Stimulated activated CD8-positive, alpha-beta memory T cell treated with anti-CD3 and anti-CD28 coated beads, Interleukin-4, amount 100 ng/mL, for 48 hours (primary cell): ENCODE measurements around the gene FOXN1.
A peak's percentile ranks its signal among the peaks of the same experiment; 100 is the strongest.

Experiments
- DNase-seq: peaks from one replicate; pipeline ENCODE4 v3.0.0-alpha.2; 2020

The FOXN1 gene

GRCh38 chr17:28527859-28528258, 21.7 kb downstream of the FOXN1 start:
- DNase-seq, result no peak

DNA sequence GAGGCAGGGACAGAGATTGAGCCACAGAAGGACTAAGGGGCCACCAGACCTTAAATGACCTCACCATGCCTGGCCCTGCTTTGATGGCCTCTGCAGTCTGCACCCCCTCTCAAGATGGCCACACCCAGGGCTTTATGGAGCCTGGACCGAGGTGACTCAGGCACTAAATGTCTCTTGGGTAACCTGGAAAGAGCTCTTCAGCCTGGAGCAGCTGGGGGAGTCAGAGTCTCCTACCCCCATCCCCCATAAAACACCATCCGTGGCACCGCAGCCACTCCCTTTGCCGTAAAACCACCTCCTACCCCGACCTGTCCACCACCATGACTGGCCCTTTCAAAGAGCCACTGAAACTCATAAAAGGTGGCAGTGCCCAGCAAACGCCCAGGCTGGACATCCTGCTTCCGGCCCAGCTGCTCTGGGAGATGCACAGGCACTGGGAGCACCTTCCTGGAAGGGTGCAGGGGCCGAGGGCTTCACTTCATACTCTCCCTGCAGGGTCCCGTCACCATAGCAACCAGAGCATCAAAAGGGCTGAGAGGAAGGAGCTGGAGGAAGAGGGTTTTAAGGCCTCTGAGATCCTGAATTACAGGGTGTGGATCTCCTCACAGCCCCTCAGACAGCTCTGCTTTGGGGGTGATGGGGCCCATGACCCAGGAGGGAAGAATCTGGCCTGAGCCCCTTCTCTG, 22.3 kb downstream of the FOXN1 start:
- DNase-seq, result no peak

DNA sequence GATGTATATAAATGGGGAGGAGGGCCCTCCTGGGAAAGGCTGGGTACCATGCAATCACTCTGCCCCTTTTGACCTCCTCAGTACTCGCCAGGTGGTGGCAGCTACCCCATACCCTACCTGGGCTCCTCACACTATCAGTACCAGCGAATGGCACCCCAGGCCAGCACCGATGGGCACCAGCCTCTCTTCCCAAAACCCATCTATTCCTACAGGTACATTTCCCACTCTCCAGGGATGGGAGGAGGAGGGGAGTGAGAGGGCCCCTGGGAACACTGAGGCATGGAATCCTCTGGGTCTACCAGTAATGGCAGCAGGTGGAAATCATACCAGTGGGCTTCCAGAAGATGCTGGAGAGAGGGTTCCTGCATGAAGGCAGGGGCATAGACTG, 22.9 kb downstream of the FOXN1 start:
- DNase-seq, result no peak

GRCh38 chr17:28530250-28530649, 24.1 kb downstream of the FOXN1 start:
- no peak for DNase-seq

DNA sequence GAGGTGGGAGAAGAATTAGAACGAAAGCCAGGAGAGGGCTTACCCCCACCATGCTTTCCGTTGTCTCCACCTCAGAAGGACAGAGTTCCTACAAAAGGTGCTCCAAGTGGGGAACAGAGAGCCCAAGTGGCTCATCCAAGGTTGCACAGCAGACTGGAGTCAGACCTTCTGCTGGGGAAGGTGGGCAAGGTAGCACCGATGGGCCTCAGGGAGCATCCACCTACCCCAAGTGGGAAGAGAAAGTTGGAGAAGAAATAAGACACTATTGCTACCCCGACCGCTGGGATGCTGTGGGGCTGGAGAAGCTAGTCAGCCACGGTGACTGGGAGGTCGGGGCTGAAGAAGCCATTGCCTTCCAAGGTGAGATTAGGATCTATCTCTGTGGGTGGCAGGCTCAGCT, 24.8 kb downstream of the FOXN1 start:
- no peak for DNase-seq

DNA sequence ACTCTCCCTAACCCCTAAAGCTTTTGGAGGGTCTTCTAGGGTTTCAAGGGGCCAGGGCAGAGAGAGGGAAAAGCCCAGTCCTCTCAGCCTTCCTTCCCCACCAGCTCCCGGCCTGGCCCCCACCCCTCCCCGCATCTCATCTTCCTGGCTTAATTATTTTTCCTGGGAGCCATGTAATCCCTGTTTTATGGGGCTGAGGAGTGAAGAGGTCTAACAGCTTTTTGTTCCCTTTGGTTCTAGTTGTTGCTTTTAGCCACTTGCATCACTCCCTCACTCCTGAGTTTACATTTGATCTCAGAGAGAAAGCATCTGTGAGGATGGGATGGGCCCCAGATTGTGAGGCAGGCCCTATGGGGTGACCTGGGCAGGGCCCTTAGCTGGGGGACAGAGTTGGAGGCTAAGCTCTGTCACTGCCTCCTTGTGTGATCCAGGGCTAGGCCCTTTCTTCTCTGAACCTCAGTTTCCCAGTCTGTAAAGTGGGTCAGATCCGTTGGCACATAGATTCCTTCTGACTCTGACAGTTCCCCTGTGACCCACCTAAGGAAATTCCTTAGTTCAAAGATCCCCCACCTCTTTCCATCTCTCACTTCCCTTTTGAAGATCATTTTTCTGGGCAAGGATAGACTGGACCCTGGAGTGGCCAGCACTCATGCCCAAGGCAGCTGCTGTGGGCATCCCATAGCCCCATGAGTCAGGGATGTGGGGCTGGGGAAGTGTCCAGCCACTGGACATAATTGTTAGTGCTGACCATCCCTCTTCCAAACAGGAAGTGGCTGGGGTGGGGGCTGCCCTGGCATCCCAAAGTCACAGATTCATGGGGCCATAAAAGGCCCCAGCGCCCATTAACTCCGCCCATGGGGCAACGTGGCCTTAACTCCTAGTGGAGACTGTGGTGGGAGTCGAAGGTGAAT, 26.2 kb downstream of the FOXN1 start:
- no peak for DNase-seq

DNA sequence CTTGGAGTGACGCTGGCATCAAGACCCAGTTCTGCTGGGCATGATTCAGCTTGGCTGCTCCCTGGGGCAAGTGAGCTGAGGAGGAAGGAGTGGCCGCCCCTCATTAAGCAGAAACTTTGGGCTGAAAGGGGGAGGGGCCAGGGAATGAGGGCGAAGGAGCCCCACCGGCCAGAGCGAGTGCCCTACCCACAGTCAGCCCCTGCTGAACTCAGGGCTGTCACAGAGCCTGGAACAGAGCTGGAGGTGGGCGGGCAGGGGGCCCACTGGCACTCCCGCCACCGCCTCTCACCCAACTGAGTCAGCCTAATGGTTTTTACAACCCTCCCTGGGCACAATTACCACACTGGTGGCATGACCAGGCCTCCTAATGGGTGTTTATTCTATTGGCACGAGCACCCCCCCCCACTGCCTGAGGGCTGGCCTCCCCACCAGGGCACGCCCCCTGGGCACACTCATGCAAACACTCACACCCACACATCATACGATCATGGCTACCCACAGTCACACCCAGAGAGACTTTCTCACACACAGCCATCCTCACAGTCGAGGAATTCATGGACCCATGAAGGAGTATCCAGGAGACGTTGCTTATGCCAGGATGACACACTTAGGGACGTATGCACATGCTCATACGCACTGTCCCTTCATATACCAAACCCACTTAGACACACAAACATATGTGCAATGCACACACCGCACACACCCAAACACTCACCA, 27.1 kb downstream of the FOXN1 start:
- no peak for DNase-seq

DNA sequence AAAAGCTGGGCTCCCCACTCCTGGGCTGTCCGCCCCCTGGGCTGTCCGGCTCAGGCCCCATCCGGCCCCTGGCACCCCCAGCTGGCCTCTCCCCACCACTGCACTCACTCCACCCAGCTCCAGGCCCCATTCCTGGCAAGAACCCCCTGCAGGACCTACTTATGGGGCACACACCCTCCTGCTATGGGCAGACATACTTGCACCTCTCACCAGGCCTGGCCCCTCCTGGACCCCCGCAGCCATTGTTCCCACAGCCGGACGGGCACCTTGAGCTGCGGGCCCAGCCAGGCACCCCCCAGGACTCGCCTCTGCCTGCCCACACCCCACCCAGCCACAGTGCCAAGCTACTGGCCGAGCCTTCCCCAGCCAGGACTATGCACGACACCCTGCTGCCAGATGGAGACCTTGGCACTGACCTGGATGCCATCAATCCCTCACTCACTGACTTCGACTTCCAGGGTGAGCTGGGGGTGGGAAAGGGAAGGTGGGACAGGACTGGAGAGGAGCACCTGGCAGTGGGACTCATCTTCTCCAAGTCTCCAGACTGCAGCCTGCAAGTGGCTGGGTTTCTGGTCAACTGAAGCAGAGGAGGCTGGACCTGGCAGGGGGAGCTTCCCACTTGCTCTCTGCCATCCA, 28.7 kb downstream of the FOXN1 start:
- DNase-seq, result no peak

- DNase-seq, result no peak
Measured at GRCh38 chr17:28536532-28537218, 30.5 kb downstream of the FOXN1 start.

DNA sequence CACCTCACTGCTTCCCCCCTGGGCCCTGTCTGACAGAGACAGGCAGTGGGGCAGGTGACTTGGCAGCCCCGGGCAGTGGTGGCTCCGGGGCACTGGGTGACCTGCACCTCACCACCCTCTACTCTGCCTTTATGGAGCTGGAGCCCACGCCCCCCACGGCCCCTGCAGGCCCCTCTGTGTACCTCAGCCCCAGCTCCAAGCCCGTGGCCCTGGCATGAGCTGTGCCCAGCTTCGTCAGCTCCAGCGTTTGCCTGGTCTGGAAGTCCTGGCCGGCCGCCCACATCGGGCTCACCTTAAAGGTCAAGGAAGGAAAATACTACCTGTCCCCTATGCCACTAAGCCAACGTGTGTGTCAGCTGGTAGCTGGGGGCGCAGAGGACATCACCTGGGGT, 31.1 kb downstream of the FOXN1 start:
- DNase-seq, result no peak

DNA sequence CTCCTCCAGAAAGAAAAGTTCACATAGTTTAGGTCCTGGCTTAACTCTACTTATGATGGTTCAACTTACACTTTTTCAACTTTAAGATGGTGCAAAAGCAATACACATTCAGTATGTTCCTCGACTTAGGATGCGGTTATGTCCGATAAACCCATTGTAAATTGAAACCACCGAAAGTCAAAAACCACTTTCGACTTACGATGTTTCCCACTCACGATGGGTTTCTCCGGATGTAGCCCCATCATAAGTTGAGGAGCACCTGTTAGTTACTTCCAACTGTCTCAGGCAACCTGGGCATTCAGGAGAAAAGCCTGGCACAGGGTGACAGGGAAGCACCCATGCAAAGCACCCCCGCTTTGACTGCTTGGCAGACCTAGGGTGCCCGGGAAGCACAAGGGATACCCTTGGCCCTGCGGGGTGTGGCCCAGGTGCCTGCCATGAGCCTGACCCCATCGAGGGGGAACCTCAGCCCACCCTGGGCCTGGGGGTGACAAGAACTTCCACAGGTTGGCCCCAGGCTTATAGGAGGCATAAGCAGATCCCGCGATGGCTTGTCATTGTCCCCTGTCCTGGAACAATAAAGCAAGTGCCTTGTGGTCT, 32.2 kb downstream of the FOXN1 start:
- DNase-seq, result no peak

DNA sequence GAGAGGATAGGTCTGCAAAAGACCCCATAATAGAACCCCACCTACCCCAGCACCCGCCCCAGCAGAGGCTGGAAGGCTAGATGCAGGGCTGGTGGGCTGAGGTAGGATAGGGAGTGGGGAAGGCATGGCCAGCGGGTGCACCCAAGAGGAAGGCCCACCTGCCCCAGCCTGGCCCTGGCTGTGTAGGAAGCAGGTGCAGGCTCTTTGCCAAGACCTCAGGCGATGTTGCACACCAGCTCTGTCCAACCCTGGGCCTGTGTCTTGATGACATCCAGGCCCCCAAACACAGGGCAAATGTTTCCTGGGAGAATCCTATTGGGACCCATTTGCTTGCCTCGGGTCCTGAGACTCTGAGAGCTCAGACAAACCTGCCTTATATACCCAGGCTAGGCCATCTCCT, 34.1 kb downstream of the FOXN1 start:
- no peak for DNase-seq

DNA sequence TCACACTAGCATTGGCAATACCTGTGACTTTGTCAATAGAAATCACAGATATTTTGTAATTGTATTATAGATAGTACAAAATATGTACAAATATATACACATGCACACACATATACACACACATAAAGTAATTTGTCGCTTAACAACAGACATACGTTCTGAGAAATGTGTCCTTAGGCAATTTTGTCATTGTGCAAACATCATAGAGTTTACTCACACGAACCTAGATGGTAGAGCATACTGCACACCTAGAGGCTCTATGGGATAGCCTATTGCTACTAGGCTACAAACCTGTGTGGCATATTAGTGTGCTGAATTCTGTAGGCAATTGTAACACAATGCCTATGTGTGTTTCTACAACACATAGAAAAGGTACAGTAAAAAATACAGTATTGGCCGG, 35.3 kb downstream of the FOXN1 start:
- no peak for DNase-seq

DNA sequence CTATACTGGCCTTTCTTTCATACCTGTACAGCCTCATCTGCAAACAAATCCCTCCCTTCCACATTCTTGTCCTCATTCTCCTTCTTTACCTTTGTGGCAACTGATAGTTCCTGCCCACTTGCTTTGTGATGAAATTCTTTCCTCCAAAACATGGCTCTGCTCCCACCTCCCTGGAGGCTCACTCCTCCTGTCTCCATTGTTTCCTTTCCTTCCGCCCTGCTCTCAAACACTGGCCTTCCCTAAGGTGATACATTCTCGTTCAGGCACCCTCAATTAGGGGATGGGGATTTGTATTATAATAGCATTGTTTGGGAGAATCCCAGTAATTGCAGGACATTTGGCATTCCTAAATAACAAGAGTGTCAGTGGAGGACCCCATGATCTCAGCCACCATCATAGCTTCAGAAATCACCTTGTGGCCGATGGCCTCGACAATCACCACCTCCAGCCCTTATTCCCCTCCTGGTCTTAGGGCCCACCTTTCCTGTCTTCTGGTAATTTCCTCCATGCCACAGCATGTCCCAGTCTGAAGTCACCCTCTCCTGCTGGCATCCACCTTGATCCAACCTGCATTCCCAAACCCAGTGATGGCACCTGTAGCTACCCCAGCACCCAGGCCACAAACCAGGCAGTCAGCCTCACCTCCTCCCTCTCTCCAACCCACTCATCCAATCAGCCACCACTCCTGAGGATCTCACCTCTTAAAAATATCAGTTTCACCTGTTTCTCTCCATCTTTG, 38.4 kb downstream of the FOXN1 start:
- DNase-seq, result no peak

DNA sequence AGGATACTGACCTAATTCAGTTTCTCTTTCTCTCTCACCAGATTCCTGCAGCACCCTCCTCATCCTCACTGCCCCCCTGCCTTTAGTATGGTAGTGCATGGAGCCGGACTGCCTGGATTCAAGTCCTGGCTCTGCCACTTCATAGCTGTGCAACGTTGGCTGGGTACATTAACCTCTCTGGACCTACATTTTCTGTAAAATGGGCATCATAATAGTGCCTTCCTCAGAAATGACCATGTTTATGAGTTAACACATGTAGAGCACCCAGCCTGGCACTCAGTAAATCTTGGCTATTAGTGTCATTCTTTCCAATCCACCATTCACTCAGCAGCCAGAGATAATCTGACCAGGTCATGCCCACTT, 39.0 kb downstream of the FOXN1 start:
- DNase-seq, result no peak

DNA sequence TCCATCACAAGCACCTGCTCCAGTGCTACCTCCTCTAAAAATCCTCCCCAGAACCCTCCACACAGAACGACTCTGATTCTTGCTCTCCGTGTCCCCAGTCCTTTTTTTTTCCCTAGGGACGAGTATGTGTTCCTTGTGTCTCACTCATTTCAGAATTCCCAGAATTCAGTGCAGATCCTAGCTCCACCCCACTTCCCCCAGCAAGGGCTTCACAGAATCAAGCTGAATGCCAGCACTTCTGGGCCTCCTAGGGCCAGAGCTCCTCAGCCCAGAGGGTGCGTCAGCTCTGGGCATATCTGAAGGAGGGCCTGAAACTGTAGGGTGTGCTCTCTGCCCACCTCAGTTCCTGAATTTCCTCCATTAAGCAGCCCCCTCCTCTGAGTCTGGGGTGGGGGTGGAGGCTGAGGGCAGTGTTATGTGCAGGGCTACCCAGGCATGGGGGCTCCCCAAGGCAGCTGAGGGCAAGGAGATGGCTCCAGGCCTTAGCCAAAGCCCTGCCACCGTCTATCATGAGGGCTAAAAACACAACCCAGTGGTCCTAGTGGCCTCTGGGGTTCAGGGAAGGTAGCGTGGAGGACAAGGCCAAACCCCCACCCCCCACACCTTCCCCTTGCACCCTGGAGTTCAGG, 39.8 kb downstream of the FOXN1 start:
- DNase-seq, result no peak

DNA sequence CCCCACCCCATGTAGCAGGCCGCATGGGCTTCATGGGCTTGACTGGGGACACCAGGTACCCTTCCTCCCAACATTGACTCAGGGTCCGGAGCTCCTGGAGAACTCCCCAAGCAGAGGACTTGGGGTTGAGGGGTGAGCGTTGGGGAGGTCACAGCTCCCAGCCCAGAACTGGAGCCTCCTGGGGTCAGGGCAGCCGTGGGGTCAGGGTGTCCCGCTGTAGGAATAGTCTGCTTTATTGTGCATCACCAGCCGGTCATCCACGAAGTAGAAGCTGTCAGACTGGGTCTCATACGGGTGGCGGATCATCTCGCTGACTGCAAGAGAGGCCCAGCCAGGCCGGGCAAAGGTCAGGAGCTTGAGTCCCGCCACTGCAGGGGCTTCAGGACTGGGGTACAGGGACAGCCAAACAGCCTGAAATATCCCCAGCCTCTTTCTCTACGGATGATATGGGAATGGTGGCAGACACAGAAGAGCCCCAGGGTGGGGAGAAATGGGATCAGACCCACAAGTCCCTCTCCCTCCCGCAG, 41.0 kb downstream of the FOXN1 start:
- DNase-seq, result no peak

DNA sequence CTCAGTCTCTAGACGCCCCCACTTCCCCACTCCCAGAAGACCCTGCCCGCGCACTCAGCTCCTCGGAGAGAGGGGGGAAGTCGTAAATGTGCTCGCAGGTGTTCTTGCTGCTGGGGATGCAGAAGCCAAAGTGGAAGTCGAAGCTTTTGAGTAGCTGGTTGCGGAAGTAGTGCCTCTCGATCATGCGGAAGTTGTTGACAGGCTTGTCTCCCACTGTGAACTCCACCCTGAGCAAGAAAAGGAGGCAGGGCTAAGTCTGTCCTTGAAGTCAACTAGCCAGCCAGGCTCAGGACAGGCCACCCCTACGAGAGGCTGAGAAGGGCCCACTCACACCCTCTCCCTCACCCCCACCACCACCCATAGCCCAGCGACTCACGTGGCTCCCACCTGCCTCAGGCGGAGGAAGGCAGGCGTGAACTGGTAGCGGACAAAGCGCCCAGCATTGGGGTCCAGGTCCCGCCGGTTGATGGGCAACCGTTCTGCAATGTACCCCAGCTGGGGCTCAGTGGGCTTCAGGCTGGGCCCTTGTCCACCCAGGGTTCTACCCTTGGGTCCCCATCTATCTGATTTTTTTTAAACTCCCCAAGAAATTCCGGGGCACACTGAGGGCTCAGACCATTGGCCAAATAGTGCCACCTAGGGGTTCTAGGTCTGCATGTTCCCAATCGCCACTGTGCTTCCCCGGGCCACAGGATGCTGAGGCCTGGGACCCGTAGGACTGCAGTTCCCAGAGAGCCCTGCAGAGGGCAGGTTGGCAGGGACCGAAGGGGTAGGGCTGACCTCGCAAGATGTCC, 41.7 kb downstream of the FOXN1 start:
- DNase-seq, result peak; percentile 93

GRCh38 chr17:28548417-28549130, 42.4 kb downstream of the FOXN1 start:
- DNase-seq, result no peak
